ENCODE results near the gene IBA57.

The IBA57 gene

GRCh38 chr1:228165372-228166169, at the start of gene IBA57:
IBA57 (plus strand) TSS chr1:228165804; CDS start chr1:228165817, 13 bp downstream.
- peak; percentile 99 to 100 for DNase-seq (ENCODE audit: low read depth in 2 of 2)

- no peak for DNase-seq (ENCODE audit: low read depth in 2 of 2)
Measured at GRCh38 chr1:228117335-228117734, 48.3 kb upstream of the IBA57 start.

- no peak for DNase-seq (ENCODE audit: low read depth in 2 of 2)
Measured at GRCh38 chr1:228118040-228118439, 47.6 kb upstream of the IBA57 start.

DNA sequence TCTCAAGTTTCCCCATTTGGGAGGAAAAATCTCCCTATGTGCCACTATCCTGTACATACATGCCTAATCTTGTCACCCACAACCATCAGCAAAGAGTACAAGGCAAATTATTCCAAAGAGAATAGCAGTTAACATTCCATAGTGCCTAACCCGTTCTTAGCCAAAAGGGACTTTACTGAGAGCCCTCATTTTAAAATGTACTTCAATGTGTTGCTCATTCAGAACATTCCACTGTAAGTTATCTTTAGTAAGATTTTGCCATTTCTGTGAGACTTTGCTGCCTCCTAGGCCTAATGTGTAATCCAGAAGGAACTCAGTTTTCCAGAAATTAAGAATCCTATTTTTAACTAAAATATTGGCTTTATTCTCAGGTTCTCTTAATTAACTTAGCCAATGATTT, 45.3 kb upstream of the IBA57 start:
- DNase-seq (ENCODE audit: low read depth in 2 of 2), result no peak

- no peak for DNase-seq (ENCODE audit: low read depth in 2 of 2)
Measured at GRCh38 chr1:228120857-228121489, 44.6 kb upstream of the IBA57 start.

- no peak for DNase-seq (ENCODE audit: low read depth in 2 of 2)
Measured at GRCh38 chr1:228122921-228123441, 42.6 kb upstream of the IBA57 start.

GRCh38 chr1:228123505-228123904, 42.1 kb upstream of the IBA57 start:
- no peak for DNase-seq (ENCODE audit: low read depth in 2 of 2)

- no peak for DNase-seq (ENCODE audit: low read depth in 2 of 2)
Measured at GRCh38 chr1:228125185-228125584, 40.4 kb upstream of the IBA57 start.

- DNase-seq (ENCODE audit: low read depth in 2 of 2), result no peak
Measured at GRCh38 chr1:228131766-228132165, 33.8 kb upstream of the IBA57 start.

DNA sequence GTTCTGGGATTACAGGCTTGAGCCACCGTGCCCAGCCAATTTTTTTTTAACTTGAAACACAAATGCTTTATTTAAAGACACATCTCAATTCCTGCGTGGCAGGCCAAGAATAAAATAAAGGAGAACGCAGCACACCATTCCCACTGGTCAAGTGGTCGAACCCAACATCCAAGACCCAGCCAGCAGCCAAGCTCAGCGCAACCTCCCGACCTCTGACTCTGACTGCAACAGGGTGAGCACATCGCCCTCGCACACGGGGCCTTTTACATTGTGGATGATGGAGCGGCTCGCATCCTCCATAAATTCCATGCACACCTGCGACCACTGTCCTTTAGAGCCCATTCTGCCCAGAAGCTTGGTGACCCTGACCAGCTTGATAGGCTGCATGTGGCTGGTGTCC, 31.0 kb upstream of the IBA57 start:
- DNase-seq (ENCODE audit: low read depth in 2 of 2), result no peak

GRCh38 chr1:228136901-228137300, 28.7 kb upstream of the IBA57 start:
- DNase-seq (ENCODE audit: low read depth in 2 of 2), result no peak

DNA sequence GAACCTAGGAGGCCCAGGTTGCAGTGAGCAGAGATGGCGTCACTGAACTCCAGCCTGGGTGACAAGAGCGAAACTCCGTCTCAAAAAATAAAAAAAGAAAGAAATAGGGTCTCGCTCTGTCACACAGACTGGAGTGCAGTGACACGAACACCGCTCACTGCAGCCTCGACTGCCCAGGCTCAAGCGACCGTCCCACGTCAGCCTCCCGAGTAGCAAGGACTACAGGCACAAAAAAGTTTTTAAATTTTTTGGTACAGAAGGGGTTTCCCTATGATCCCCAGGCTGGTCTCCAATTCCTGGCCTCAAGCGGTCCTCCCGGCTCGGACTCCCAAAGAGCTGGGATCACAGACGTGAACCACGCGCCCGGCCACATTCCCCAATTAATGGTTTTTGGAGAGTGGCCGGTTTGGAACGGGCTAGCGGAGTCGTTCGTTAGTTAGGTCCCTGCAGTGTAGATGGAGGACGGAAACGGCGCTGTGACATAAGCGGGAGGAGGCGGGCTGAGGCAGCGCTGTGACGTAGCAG, 26.1 kb upstream of the IBA57 start:
- DNase-seq (ENCODE audit: low read depth in 2 of 2), result no peak

- DNase-seq (ENCODE audit: low read depth in 2 of 2), result peak; percentile 99 to 100
Measured at GRCh38 chr1:228139931-228140723, 25.5 kb upstream of the IBA57 start, which contains the start of gene GUK1. GUK1 (plus strand) TSS chr1:228140279; CDS start chr1:228140303, 24 bp downstream.

GRCh38 chr1:228140724-228141225, 24.8 kb upstream of the IBA57 start:
- no peak for DNase-seq (ENCODE audit: low read depth in 2 of 2)

DNA sequence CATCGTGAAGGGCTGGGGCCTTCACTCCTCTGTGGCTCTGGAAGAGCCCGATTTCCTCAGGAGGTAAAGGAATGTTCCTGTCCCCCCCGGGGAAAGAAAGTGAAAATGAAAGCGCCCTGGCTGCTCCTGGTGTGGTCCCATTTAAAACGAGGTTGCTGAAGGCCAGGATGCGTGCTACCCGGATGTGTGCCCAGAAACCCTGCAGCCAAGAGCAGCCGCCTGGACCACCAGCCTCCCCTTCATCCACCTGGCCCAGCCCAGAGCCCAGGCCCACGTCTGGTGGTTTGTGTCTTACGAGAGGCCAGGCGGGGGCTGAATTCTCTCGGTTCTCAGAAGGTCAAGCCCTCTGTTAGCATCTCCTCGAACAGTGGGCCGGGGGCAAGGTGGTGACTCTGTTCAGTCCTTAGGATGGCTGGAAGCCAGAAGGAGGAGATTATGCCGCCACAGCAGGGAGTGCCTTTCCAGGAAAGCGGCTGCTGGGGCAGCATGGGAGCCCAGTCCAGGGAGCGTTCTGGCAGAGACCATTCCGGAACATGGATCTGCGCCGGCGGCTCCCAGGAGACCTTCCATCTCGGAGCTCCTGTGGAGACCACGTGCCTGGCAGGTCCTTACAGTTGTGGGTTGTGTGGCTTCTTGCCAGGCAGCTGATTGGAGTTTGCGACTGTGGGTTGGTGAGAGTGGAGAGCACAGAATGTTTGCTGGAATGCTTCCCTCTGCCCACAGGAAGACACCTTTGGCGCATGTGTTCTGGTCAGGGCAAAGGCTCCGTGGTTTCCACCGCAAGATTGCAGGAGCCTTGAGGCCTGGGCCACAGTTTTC, 24.2 kb upstream of the IBA57 start:
- no peak for DNase-seq (ENCODE audit: low read depth in 2 of 2)

GRCh38 chr1:228142155-228142691, 23.4 kb upstream of the IBA57 start:
- DNase-seq (ENCODE audit: low read depth in 2 of 2), result no peak

DNA sequence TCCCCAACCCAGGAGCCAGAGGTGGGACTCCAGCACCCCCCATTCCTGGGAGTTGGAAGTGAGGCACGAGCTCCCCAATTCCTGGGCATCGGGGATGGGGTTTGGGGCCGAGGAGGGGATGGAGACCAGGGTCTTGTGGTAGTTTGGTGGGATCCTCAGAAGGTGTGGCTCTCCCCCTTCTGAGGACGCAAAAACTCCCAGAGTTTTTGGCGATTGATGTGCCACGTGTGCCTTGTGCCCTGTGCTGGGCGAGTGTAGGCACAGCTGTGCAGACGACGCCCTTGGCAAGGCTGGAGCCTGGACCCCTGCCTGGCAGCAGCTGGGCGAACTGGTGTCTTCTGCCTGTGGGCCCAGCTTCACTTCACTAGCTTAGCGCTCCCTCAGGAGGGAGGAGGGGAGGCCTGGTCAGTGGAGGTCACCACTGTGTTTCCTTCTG, 22.9 kb upstream of the IBA57 start:
- DNase-seq (ENCODE audit: low read depth in 2 of 2), result no peak

DNA sequence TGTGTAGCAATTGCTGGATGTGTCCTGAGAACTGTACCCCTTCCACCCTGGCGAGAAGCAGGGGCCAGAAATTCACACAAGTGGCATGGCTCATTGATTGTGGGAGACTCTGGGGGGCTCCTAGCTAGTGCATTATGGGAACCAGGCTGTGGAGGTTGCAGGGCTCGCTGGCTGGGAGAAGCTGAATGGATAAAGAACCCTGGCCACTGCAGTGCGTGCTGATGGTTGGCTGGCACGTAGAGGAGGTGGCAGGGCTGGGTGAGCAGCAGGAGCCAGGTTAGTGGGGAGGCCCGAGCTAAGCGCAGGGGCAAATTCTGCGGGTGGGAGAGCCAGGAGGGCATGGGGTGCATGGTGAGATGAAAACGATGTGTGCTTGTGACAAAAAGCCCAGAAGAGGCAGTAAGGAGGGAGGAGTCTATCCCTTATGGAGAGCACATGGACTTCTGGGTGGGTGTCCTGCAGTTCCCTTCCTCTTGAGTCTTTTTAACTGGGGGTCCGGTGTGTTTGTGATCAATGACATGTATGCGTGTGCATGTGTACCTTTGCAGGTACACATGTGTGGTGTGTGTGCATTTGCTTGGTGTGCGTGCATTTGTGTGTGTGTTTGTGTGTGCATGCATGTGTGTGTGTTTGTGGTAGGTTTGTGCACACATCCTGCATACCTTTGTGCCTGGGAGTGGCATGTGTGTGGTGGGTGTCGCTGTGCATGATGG, 22.0 kb upstream of the IBA57 start:
- DNase-seq (ENCODE audit: low read depth in 2 of 2), result no peak

- no peak for DNase-seq (ENCODE audit: low read depth in 2 of 2)
Measured at GRCh38 chr1:228144193-228144992, 21.2 kb upstream of the IBA57 start.

All from stimulated activated CD8-positive, alpha-beta memory T cell treated with anti-CD3 and anti-CD28 coated beads, Interleukin-2, amount 100 ng/mL, for 1 hour (primary cell).